Measurements from ENCODE around the gene HPCAL1. TPM values are rescaled to one million over a fixed set of nuclear protein-coding genes. Genes with fewer than 3 reads are reported as not detected.

HPCAL1 gene
- total and polyA plus RNA-seq, 2 of the 8 experiments (the other 6 are each of a cell fraction or from before 2014, with no cell fraction given), result 5.8 to 8.6 TPM

DNA sequence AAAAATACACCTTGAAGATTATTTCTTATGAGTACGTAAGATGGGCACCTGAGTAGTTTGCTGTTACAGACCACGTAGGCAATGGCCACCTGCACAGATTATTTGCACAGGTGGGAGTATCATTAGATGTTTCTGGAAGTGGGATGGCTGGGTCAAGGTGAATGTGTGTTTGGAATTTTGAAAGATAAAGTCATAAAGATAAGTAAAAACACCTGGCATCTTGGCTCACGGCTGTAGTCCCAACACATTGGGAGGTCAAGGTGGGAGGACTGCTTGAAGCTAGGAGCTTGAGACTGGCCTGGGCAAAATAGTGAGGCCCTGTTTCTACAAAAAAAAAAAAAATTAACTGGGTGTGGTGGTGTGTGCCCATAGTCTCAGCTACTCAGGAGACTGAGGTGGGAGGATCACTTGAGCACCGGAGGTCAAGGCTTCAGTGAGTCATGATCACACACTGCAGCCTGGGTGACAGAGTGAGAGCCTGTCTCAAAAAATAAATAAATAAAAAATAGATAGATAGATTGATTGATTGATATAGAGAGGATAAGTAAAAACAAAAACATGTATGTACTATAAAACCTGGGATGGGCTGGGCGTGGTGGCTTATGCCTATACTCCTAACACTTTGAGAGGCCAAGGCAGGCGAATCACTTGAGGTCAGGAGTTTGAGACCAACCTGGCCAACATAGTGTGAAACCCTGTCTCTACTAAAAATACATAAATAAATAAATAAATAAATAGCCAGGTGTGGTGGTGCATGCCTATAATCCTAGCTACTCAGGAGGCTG is 115.0 kb downstream of the HPCAL1 start (continued):
- TF ChIP-seq, protein P1, sequence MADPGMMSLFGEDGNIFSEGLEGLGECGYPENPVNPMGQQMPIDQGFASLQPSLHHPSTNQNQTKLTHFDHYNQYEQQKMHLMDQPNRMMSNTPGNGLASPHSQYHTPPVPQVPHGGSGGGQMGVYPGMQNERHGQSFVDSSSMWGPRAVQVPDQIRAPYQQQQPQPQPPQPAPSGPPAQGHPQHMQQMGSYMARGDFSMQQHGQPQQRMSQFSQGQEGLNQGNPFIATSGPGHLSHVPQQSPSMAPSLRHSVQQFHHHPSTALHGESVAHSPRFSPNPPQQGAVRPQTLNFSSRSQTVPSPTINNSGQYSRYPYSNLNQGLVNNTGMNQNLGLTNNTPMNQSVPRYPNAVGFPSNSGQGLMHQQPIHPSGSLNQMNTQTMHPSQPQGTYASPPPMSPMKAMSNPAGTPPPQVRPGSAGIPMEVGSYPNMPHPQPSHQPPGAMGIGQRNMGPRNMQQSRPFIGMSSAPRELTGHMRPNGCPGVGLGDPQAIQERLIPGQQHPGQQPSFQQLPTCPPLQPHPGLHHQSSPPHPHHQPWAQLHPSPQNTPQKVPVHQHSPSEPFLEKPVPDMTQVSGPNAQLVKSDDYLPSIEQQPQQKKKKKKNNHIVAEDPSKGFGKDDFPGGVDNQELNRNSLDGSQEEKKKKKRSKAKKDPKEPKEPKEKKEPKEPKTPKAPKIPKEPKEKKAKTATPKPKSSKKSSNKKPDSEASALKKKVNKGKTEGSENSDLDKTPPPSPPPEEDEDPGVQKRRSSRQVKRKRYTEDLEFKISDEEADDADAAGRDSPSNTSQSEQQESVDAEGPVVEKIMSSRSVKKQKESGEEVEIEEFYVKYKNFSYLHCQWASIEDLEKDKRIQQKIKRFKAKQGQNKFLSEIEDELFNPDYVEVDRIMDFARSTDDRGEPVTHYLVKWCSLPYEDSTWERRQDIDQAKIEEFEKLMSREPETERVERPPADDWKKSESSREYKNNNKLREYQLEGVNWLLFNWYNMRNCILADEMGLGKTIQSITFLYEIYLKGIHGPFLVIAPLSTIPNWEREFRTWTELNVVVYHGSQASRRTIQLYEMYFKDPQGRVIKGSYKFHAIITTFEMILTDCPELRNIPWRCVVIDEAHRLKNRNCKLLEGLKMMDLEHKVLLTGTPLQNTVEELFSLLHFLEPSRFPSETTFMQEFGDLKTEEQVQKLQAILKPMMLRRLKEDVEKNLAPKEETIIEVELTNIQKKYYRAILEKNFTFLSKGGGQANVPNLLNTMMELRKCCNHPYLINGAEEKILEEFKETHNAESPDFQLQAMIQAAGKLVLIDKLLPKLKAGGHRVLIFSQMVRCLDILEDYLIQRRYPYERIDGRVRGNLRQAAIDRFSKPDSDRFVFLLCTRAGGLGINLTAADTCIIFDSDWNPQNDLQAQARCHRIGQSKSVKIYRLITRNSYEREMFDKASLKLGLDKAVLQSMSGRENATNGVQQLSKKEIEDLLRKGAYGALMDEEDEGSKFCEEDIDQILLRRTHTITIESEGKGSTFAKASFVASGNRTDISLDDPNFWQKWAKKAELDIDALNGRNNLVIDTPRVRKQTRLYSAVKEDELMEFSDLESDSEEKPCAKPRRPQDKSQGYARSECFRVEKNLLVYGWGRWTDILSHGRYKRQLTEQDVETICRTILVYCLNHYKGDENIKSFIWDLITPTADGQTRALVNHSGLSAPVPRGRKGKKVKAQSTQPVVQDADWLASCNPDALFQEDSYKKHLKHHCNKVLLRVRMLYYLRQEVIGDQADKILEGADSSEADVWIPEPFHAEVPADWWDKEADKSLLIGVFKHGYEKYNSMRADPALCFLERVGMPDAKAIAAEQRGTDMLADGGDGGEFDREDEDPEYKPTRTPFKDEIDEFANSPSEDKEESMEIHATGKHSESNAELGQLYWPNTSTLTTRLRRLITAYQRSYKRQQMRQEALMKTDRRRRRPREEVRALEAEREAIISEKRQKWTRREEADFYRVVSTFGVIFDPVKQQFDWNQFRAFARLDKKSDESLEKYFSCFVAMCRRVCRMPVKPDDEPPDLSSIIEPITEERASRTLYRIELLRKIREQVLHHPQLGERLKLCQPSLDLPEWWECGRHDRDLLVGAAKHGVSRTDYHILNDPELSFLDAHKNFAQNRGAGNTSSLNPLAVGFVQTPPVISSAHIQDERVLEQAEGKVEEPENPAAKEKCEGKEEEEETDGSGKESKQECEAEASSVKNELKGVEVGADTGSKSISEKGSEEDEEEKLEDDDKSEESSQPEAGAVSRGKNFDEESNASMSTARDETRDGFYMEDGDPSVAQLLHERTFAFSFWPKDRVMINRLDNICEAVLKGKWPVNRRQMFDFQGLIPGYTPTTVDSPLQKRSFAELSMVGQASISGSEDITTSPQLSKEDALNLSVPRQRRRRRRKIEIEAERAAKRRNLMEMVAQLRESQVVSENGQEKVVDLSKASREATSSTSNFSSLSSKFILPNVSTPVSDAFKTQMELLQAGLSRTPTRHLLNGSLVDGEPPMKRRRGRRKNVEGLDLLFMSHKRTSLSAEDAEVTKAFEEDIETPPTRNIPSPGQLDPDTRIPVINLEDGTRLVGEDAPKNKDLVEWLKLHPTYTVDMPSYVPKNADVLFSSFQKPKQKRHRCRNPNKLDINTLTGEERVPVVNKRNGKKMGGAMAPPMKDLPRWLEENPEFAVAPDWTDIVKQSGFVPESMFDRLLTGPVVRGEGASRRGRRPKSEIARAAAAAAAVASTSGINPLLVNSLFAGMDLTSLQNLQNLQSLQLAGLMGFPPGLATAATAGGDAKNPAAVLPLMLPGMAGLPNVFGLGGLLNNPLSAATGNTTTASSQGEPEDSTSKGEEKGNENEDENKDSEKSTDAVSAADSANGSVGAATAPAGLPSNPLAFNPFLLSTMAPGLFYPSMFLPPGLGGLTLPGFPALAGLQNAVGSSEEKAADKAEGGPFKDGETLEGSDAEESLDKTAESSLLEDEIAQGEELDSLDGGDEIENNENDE (IDR thresholded peaks at IDR 0.05; ENCODE audit: insufficient replicate concordance, low read length), result no peak
- TF ChIP-seq EZH2 (IDR thresholded peaks at IDR 0.05; ENCODE audit: low read depth, low read length, severe bottlenecking), result no peak
